ENCODE measurements around the gene TKT. TPM values are rescaled to one million over a fixed set of nuclear protein-coding genes. Genes with fewer than 3 reads are reported as not detected.

Gene TKT
- total RNA-seq, 4 donors from 2014 or later = 97.3 to 338 (median 167) TPM

- Histone ChIP-seq H3K4me1 (peaks cover 17 to 43% (median 36%) of the 10 kb centered on the region in 4 donors), H3K27me3 (no peaks in the 10 kb centered on the region), H3K4me3 (no peak overlapping the region), H3K27ac (no peak overlapping the region), H3K36me3 (peaks cover 0 to 26% (median 11%) of the 10 kb centered on the region in 4 donors), H3K9me3 (no peaks in the 10 kb centered on the region)
- no peak for DNase-seq
- in situ Hi-C loops (cut with MboI; ENCODE audit: low pct_ligation_motif_present in 1 of 4, low pct_unique_long_range_greater_than_20kb in 1 of 4, low sequenced_read_pairs in 3 of 4) (no loop called here), intact Hi-C loops (cut with DNase I; ENCODE audit: low total_unique reads) (no loop called here)
- WGBS, 2 donors (ENCODE audit: low coverage in 1 of 2) = 96% methylated on average over 6 of the region's 7 CpGs; no CpG with 5 or more reads in 1 of the 2 donors
- TF ChIP-seq POLR2A (IDR thresholded peaks at IDR 0.05) = no peak
- no peak for TF ChIP-seq POLR2AphosphoS5 (IDR thresholded peaks at IDR 0.05)
- no peak for TF ChIP-seq CTCF (IDR thresholded peaks at IDR 0.05)
- TF ChIP-seq EP300 (IDR thresholded peaks at IDR 0.05; ENCODE audit: low read depth) = no peak
Measured at GRCh38 chr3:53242155-53242554, 13.7 kb downstream of the TKT start.

- WGBS, 2 donors (ENCODE audit: low coverage in 1 of 2) = 92% methylated on average over 24 of the region's 28 CpGs; no CpG with 5 or more reads in 1 of the 2 donors
Measured at GRCh38 chr3:53240989-53241972, 14.5 kb downstream of the TKT start.

GRCh38 chr3:53239800-53240199, 16.0 kb downstream of the TKT start:
- Histone ChIP-seq H3K9me3 (no peaks in the 10 kb centered on the region), H3K4me3 (no peak overlapping the region), H3K4me1 (peaks cover 17 to 57% (median 46%) of the 10 kb centered on the region in 4 donors), H3K27ac (peak overlapping the region in 2 of 4 donors; percentile 25 to 88), H3K27me3 (no peaks in the 10 kb centered on the region), H3K36me3 (peaks cover 0 to 28% (median 12%) of the 10 kb centered on the region in 4 donors)
- TF ChIP-seq POLR2AphosphoS5 (IDR thresholded peaks at IDR 0.05) (no peak), POLR2A (IDR thresholded peaks at IDR 0.05) (no peak), EP300 (IDR thresholded peaks at IDR 0.05; ENCODE audit: low read depth) (no peak), CTCF (IDR thresholded peaks at IDR 0.05) (no peak)
- WGBS, 2 donors (ENCODE audit: low coverage in 1 of 2) = 90% methylated on average over 5 of the region's 5 CpGs; no CpG with 5 or more reads in 1 of the 2 donors
- intact Hi-C loops (cut with DNase I; ENCODE audit: low total_unique reads) = no loop called here
- no peak for DNase-seq
- in situ Hi-C loops (cut with MboI; ENCODE audit: low pct_ligation_motif_present in 1 of 4, low pct_unique_long_range_greater_than_20kb in 1 of 4, low sequenced_read_pairs in 3 of 4) = no loop called here

More at GRCh38 chr3:53240989-53241972, 14.5 kb downstream of the TKT start:
- TF ChIP-seq POLR2A (IDR thresholded peaks at IDR 0.05) = no peak
- no peak overlapping the region for H3K4me3 ChIP-seq
- no peaks in the 10 kb centered on the region for H3K27me3 ChIP-seq
- H3K4me1 ChIP-seq = peaks cover 17 to 52% (median 44%) of the 10 kb centered on the region in 4 donors
- intact Hi-C loops (cut with DNase I; ENCODE audit: low total_unique reads) = no loop called here
- H3K27ac ChIP-seq = no peak overlapping the region
- no peaks in the 10 kb centered on the region for H3K9me3 ChIP-seq
- H3K36me3 ChIP-seq = peaks cover 0 to 26% (median 11%) of the 10 kb centered on the region in 4 donors
- no peak for DNase-seq
- in situ Hi-C loops (cut with MboI; ENCODE audit: low pct_ligation_motif_present in 1 of 4, low pct_unique_long_range_greater_than_20kb in 1 of 4, low sequenced_read_pairs in 3 of 4) = no loop called here

DNA sequence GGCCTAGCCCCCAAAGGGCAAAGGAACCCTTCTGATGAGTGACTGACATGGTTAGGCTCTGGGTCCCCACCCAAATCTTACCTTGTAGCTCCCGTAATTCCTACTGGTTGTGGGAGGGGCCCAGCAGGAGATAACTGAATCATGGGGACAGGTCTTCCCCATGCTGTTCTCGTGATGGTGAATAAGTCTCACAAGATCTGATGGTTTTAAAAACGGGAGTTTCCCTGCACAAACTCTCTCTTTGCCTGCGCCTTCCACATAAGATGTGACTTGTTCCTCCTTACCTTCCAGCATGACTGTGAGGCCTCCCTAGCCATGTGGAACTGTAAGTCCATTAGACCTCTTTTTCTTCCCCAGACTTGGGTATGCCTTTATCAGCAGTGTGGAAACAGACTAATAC, 16.9 kb downstream of the TKT start:
- Histone ChIP-seq H3K4me3 (no peak overlapping the region), H3K27ac (peak overlapping the region; percentile 71 to 88 (median 78)), H3K27me3 (no peaks in the 10 kb centered on the region), H3K9me3 (no peaks in the 10 kb centered on the region), H3K4me1 (peaks cover 17 to 53% (median 42%) of the 10 kb centered on the region in 4 donors), H3K36me3 (peaks cover 0 to 37% (median 16%) of the 10 kb centered on the region in 4 donors)
- no peak for TF ChIP-seq POLR2AphosphoS5 (IDR thresholded peaks at IDR 0.05)
- no peak for TF ChIP-seq POLR2A (IDR thresholded peaks at IDR 0.05)
- TF ChIP-seq CTCF (IDR thresholded peaks at IDR 0.05) = no peak
- TF ChIP-seq EP300 (IDR thresholded peaks at IDR 0.05; ENCODE audit: low read depth) = no peak
- WGBS, 2 donors (ENCODE audit: low coverage in 1 of 2) = 66 to 100% methylated on average over 1 to 4 of the region's 4 CpGs
- intact Hi-C loops (cut with DNase I; ENCODE audit: low total_unique reads) = no loop called here
- in situ Hi-C loops (cut with MboI; ENCODE audit: low pct_ligation_motif_present in 1 of 4, low pct_unique_long_range_greater_than_20kb in 1 of 4, low sequenced_read_pairs in 3 of 4) = no loop called here
- no peak for DNase-seq

All from transverse colon (tissue), 4 donors.